NCI-H226 (cell line): Measurements from ENCODE around the gene POLD1.
A peak's percentile ranks its signal among the peaks of the same experiment; 100 is the strongest.
"Not testable (repeated sequence)": the region's sequence is repeated elsewhere in the genome, so short reads cannot be mapped to it uniquely, and the experiment has no call there.

Experiments used
- DNase-seq: peaks from one replicate; pipeline ENCODE4 v3.0.0-alpha.2; 2015

The POLD1 gene

DNA sequence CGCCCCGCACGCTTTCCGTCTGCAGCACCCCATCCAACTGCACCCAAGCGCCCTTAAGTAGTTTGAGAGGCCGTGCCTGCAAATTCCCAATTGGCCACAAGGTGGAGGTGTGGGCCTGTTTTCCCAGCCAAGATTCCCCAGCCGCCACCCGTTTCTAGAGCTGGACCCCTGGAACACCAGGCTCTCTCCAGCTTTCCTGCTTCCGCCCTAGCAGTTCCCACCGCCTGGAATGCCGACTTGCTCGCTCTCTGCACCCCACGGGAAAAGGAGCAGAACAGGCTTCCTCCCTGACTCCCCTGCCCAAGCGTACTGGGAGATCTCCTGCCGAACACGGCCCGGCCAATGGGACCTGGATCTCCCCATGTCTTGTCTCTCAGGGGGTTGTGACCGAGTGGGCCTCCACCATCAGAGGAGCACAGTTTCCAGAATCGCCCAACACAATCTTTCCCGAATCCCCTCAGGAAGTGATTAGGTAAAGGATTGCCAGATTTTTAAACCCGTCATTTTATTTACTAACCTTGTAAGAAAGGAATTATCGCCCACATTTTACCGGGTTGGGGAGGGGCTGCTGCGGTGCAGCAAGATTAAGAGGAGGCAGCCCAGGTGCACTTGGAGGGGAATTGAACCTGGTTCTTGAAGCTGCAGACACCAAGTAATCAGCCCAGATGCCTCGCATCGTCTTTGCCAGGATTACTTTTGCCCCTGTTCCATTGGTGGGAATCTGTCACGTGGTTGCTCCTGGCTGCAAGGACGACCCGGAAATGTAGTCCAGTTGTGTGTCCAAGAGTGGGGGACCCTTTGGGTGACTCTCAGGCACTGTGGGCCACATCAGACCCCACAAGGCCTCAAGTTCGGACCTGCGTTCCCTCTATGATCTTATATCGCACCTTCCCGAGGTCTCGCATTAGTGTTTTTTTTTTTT, 15.2 kb upstream of the POLD1 start:
- DNase-seq: peak; percentile 46

- no peak for DNase-seq
Measured at GRCh38 chr19:50371914-50372475, 12.2 kb upstream of the POLD1 start.

DNA sequence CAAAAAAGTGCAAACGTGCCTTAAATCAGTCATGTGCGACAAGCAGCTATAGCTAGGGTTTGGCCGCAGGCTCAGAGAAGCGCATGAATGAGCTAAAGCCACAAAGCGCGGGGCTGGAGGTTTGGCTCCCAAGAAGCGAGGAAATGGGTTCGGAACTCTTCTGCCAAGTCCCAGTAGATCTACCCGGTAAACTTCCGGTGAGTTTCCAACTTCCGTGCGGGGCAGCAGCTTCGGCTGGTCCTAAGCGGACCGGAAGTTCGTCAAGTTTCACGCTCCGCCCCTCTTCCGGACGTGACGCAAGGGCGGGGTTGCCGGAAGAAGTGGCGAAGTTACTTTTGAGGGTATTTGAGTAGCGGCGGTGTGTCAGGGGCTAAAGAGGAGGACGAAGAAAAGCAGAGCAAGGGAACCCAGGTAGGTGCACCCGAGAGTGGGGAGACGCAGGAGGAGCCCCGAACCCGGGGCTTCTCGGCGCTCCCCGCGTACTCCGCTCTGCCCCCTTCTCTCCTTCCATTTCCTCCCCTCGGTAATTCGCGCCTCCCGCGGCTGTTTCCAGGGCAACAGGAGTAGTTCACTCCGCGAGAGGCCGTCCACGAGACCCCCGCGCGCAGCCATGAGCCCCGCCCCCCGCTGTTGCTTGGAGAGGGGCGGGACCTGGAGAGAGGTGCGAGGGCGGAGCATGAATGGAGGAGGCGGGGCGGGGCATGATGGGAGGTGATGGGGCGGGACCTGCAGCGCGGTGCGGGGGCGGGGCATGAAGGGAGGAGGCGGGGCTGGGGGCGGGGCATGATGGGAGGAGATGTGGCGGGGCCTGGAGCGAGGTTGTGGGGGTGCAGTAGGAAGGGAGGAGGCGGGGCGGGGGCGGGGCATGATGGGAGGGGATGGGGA, 7.7 kb upstream of the POLD1 start, which contains the start of gene NR1H2:
Gene NR1H2 (plus strand): TSS at position 292 of the 885 bp plus-strand sequence. CDS start 1,149 bp downstream, outside the sequence.
- peak; percentile 95 for DNase-seq

- DNase-seq: peak; percentile 43
Measured at GRCh38 chr19:50377051-50377461, 7.1 kb upstream of the POLD1 start.

- DNase-seq: no peak
Measured at GRCh38 chr19:50377517-50377916, 6.6 kb upstream of the POLD1 start.

DNA sequence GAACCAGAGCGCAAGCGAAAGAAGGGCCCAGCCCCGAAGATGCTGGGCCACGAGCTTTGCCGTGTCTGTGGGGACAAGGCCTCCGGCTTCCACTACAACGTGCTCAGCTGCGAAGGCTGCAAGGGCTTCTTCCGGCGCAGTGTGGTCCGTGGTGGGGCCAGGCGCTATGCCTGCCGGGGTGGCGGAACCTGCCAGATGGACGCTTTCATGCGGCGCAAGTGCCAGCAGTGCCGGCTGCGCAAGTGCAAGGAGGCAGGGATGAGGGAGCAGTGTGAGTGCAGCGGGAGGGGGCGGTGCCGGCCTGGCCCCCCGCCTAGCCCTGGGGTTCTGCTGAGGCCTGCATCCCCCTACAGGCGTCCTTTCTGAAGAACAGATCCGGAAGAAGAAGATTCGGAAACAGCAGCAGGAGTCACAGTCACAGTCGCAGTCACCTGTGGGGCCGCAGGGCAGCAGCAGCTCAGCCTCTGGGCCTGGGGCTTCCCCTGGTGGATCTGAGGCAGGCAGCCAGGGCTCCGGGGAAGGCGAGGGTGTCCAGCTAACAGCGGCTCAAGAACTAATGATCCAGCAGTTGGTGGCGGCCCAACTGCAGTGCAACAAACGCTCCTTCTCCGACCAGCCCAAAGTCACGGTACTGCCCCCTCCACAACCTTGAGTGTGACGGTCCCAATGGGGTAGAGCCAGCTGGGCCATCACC, 5.8 kb upstream of the POLD1 start:
- no peak for DNase-seq

- DNase-seq: no peak
Measured at GRCh38 chr19:50378863-50379236, 5.3 kb upstream of the POLD1 start.

DNA sequence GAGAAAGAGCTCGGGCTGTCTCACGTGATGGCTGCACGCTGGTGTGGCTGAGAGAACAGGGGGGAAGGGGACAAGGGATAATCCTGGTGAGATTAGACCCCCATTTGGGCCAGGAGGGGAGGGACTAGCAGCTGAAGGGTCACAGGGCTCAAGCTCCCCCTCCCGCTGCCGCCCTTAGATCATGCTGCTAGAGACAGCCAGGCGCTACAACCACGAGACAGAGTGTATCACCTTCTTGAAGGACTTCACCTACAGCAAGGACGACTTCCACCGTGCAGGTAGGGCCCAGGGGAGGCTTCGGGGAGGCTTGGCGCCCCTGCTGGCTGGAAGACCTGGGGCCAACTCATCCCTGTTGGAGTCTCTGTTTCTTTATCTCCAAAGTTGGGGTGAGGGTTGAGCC, 4.5 kb upstream of the POLD1 start:
- DNase-seq: no peak

DNA sequence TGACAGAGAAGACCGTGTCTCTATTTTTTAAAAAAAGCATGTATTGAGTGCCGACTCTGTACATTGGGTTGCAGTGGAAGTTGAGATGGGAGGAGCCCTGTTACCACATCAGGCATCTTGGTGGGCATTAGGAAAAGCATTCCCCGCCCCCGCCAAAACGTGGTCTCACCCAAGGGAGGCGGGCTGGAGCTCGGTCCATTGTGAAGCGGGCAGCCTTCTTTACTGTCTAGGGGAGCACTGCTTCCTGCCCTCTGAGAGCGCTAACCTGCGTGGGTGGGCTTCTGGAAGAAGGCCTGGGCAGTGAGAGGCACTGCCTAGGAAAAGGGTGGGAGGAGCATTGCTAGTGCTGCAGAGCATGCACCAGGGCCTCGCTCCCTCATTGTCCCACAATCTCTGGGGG, 4.0 kb upstream of the POLD1 start:
- DNase-seq: no peak

DNA sequence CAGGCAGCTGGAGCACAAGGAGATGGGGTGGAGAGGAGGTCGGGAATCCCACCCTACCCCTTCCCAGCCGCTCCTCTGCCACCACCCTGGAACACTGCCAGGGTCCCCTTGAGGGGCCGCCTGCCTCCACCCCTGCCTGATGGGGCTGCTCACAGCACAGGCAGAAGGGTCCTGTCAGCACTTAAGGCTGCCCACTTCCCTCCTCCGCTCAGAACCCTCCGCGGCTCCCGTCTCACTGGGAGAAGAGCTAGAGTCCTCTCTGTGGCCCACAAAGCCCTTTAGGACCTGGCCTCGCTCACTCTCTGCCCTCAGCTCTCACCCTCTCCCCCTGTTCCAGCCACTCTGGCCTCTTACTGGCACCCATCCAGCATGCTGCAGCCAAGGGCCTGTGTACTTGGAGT, 3.4 kb upstream of the POLD1 start:
- DNase-seq: no peak

- DNase-seq: no peak
Measured at GRCh38 chr19:50381881-50382729, 2.0 kb upstream of the POLD1 start.

DNA sequence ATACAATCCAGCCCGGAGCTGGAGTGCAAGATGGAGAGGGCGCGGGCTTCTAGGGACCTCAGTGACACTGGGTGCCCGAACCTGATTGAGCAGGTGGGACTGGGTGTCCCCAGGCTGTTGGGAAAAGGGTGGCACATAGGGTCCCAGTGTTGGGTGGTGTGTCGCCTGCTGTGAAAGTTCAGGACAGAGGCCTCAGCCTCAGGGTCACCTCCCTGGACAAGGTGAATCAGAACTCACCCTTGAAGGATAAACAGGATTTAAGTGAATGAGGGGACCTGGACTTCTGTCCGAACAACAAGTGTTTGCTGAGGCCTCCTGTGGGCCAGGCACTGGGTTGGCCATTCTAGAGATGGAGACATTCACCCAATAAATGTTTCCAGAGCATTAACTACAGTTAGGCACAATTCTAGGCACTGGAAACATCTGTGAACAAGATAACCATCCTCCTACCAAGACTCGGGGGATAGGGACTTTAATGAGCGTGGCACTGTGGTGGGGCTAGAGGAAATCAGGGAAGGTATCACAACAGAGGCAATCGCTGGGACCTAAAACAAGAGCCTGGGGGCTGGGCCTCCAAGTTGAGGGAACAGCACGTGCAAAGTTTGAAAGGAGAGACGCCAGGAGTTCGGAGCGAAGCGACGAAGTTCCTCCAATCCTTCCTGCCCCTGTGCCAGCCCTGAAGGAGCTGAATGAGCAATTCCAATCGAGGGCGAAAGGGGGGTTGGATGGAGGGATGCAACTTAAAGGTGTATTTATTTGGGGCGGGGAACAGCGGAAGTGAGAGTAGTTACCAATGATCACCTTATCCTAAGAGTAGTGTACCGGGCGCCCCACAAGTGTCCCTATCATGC, 921 bp upstream of the POLD1 start:
- no peak for DNase-seq

- peak; percentile 69 for DNase-seq
Measured at GRCh38 chr19:50384685-50385535, 763 bp downstream of the POLD1 start.

- DNase-seq: no peak
Measured at GRCh38 chr19:50387176-50387867, 3.2 kb downstream of the POLD1 start.

DNA sequence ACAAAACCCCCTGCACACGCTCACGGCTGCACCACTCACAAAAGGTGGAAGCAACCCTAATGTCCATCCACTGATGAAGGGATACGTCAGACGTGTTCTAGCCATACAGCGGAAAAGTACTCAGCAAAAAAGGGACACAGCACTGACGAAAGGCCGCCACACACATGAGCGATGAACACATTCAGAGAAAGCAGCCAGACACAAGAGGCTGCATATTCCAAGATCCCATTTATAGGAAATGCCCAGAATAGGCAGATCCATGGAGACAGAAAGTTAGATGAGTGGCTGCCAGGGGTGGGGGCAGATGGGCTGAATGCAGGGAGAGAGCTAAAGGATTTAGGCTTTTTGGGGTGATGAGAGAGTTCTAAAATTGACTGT, 3.7 kb downstream of the POLD1 start:
- DNase-seq: no peak

DNA sequence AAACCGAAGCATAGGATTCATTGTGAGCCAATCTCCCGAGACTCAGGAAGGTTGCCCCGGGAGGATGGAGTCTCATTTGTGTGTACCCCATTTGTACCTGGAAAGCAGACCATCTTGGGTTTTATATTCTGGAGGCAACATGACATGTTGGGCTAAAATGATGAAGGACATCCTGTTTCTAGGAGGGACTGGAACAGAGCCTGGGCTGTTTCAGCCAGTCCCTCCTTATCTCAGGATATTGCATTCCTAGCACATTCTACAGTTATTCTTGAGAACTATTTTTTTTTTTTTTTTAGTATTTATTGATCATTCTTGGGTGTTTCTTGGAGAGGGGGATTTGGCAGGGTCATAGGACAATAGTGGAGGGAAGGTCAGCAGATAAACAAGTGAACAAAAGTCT, 6.1 kb downstream of the POLD1 start:
- DNase-seq: not testable (repeated sequence)

GRCh38 chr19:50390952-50391351, 6.8 kb downstream of the POLD1 start:
- DNase-seq: not testable (repeated sequence)

GRCh38 chr19:50392759-50393158, 8.6 kb downstream of the POLD1 start:
- no peak for DNase-seq

DNA sequence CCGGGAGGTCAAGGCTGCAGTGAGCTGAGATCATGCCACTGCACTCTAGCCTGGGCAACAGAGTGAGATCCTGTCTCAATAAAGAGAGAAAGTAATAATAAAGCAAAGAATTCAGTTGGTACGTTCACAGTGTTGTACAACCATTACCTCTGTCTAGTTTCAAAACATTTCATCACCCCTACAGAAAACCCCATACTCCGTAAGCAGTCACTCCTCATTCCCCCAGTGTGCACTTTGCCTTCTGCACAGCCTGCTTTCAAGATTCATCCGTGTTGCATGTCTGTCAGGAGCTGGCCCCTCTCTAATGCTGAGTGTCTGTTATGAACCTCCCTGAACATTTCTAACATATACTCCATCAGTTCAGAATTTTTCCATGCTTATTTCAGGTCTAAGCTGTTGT, 9.4 kb downstream of the POLD1 start:
- DNase-seq: no peak
